Kidney capillary endothelial cell (primary cell): ENCODE data around the gene MEG3.

Experiments
- DNase-seq: peaks from one replicate; pipeline ENCODE4 v3.0.0-alpha.2; 2018; ENCODE audit warnings: low spot score

The MEG3 gene

GRCh38 chr14:100864960-100865681 lies 39.2 kb downstream of the MEG3 start:
- DNase-seq, result no peak

GRCh38 chr14:100865682-100866591 lies 40.0 kb downstream of the MEG3 start:
- DNase-seq, result no peak

GRCh38 chr14:100866666-100867630 lies 41.0 kb downstream of the MEG3 start:
- no peak for DNase-seq

DNA sequence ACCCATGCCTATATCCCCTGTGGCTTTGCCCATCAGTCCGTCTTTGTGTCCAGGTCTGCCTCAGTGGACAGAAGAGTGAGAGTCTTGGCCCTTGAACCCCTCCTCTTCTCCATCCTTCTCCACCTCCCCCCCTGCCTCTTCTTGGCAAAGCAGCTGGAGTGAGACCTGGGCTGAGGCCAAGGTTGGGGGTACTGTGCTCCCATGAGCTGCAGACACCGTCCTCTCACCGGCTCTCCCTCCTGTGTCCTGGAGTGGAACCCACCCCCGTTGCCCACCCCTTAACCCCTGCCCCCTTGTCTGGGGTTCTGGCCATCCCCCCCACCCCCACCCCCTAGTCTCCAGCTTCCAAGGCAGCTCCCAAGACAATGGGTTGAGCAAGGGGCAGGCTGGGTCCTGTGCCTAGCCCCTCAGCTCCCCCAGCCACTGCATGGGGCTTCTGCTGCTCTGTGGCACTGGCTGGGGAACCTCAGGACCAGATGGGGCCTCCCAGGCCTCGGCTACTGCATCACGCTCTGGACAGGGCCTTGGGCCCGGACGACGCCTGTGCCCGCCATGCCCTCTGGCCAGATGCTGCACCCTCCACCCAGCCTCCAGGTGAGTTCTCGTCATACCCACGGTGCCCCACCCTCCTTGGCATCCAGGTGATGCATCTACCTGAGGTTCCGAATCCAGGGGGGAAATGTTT lies 41.9 kb downstream of the MEG3 start:
- no peak for DNase-seq

GRCh38 chr14:100868621-100869370 lies 42.9 kb downstream of the MEG3 start:
- no peak for DNase-seq

DNA sequence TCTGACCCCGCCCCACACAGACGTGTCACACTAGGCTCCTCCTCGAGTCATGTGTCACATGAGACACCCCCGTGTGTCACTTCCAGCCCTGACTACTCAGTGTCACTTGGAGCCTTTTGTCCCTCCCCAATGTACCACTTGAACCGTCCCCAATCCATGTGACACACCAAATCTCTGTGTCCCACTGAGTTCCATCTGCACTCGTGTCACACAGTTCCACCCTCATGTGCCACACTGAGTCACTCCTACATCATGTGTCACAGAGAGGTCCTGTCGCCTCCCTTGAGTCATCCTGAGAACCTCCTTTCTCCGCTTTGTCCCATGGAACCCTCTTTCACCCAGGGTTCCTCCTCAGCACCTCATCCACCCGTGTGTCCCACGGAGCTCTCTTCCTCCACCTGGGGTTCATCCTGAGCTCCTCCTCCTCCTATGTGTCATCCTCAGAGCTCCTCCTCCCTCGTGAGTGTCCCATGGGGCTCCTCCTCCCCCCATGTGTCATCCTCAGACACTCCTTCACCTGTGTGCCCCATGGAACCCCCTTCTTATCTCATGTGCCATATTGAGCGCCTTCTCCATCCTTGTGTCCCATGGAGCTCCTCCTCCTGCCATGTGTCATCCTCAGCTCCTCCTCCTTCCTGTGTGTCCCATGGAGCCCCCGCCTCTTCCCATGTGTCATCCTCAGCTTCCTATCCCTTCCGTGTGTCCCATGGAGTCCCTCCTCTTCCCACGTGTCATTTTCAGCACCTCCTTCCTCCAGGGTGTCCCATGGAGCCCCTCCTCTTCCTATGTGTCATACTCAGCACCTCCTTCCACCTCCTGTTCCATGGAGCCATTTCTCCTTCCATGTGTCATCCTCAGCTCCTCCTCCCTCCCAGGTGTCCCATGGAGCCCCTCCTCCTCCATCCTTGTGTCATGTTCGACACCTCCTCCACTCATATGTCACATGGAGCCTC lies 45.6 kb downstream of the MEG3 start:
- peak; percentile 83 for DNase-seq

DNA sequence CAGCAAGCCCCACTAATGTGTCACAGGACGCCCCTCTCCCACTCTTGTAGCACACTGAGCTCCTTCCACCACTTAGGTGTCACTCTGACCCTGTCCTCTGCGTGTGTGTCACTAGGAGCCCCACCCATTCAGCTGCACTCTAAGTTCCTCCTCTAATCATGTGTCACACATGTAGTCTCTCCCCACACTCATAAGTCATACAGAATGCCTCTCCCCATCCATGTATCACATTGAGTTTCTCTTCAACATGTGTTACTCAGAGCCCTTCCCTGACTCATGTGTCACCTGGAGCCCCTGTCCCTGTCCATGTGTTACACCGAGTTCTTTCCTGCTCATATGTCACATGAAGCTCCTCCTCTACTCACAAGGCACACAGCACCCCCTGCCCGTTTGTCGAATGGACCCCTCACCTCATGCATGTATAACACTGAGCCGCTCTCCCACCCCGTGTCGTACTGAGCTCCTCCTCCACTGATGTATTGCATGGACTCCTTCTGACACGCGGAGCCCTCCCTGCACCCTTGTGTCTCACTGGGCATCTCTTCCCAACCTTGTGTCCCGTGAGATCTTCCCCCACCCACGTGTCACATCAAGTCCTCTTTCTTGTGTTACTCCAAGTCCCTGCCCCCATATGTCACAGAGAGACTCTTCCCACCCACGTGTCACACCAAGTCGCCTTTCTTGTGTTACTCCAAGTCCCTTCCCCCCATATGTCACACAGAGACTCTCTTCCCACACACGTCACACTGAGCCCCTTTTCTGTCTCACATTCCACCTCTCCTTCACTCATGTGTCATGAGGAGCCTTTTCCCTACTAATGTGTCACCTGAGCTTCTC lies 46.6 kb downstream of the MEG3 start:
- DNase-seq, result peak; percentile 16

DNA sequence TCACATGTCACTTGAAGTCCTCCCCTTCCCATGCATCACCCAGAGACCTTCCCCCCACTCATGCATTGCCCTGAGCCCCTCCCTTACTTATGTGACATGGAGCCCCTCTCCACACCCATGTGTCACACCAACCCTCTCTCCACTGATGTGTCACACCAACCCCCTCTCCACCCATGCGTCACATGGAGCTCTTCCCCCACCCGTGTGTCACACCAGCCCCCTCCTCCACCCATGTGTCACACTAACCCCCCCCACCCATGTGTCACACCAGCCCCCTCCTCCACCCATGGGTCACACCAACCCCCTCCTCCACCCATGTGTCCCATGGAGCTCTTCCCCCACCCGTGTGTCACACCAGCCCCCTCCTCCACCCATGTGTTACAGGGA lies 47.2 kb downstream of the MEG3 start:
- no peak for DNase-seq

DNA sequence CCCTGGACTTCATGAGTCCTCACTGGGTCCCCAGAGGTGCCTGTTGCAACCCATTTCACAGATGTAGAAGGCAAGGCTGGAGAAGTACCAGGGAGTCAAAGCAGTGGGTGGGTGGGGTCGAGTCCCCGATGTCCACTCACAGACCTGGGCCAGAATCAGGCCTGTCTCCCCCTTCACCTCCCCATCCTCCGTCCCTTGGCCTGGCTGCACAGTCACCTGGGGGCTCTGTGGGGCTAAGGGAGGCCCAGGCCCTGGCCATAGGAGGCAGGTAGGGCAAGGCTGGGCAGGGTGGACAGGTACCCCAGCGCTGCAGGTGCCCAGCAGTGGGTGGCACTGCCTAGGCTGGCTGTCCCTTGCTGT lies 48.1 kb downstream of the MEG3 start:
- DNase-seq, result no peak

DNA sequence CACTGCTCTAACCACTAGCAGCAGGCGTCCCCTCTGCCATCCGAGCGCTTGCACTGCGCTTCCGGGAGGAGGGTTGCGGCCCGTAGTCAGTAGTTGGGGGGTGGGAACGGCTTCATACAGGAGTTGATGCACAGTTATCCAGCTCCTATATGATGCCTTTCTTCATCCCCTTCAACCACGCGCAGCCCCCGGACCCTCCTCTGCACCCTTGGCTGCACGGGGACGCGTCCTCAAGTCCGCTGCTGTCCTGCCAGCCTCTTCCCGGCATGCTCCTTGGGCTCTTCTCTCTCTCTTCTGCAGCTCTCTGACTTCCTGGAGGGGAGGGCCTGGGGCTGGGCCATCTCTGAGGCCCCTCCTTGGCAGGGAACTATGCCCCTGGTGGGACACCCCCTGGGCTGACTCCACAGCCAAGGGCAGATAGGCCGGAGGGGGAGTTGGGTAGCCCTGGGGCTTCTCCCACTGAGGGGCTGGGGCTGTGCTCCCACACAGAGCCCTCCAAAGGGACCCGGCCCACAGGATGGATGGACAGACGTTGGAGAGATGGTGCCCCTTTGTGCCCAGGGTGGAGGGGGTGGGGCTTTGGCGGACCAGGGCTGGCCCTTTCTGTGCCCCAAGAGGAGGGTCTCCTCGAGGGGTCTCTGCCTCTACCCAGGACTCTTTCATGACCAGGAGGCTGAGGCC lies 48.6 kb downstream of the MEG3 start:
- DNase-seq, result no peak

GRCh38 chr14:100875126-100875525 lies 49.2 kb downstream of the MEG3 start:
- DNase-seq, result no peak

- DNase-seq, result no peak
Observed at GRCh38 chr14:100875861-100876590, 50.1 kb downstream of the MEG3 start.

DNA sequence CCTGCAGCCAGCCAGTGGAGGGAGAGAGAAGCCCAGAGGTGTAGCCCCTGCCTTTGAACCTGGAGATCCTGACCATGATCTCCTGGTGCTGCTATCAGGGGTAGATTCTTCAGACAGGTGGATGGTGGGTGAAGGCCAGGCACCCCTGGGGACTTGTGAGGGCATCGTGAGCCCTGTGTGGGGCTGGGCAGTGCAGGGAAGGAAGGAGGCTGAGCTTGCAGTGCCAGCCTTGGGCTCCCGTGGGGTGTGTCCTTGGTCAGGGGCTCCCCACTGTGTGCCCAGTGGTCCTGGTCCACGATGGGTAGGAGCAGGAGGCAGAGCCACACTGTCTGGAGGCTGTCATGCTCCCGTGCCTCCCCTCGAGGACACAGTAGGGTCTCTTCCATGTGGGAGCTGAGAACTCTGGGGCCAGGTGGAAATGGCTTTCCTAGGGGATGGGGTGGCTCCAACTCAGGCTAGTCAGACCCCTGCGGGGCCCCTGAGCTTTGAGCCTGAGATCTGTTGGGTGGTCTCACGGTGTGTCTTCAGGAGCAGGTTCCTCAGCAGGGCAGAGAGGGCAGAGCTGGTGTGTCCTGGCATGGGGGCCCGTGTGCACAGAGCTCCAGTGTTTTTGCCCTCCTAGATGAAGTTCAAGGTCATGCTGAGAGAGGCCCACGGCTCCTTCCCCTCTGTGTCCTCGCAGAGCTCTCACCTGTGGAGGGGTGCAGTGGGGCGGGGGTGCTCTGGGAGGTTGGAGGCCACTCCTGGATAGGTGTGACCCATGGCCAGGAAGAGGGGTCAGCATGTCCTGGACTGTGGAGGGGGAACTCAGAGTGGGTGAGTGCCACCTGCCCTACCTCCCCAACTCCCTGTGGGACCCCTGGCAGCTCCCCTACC lies 52.6 kb downstream of the MEG3 start:
- no peak for DNase-seq

GRCh38 chr14:100879194-100879593 lies 53.3 kb downstream of the MEG3 start:
- no peak for DNase-seq

DNA sequence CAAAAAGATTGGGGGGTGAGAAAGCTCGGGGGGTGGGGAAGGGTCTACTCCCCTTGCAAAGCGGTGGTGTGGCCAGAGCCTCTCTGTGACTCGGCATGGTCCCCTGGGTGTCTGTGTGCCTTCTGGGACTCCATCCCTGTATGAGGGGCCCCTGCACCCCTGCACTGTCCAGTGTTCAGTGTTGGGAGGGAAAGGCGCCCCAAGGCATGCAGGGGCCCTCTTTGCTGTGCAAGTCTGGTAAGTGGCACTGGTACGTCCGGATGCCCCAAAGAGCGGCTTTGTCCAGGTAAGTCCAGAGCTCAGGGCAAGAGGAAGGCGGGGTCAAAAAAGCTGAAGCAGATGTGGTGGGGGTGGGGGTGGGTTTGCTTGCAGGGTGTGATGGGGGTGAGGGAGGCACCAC lies 53.9 kb downstream of the MEG3 start:
- DNase-seq, result no peak

- DNase-seq, result no peak
Observed at GRCh38 chr14:100880271-100881101, 54.6 kb downstream of the MEG3 start.
